ENCODE measurements around the gene ZBED2. TPM values are rescaled to one million over a fixed set of nuclear protein-coding genes. Genes with fewer than 3 reads are reported as not detected.
"Not testable (repeated sequence)": the region's sequence is repeated elsewhere in the genome, so short reads cannot be mapped to it uniquely, and the experiment has no call there.

The ZBED2 gene
- total RNA-seq: 100 to 1,000 TPM; 609 to 610 TPM

GRCh38 chr3:111595232-111595631, at the start of gene ZBED2:
ZBED2 (minus strand) TSS chr3:111595346; CDS start chr3:111594201, 1,145 bp downstream.
- Mint-ChIP-seq H3K36me3 (peaks cover 64% of the 10 kb centered on the region), H3K4me1 (ENCODE audit: low read depth) (peaks cover 53% of the 10 kb centered on the region), H3K27me3 (peaks cover 2% of the 10 kb centered on the region), H3K9me3 (no peaks in the 10 kb centered on the region), H3K27ac (peak within 1 kb of the TSS; percentile 97), H3K4me3 (peak within 1 kb of the TSS; percentile 86)
- CTCF ChIA-PET: interaction anchor here (1.0 to 3.3 kb wide), 11 partner anchors 9 to 370 kb away, joined by 3 to 80 read pairs (median 7); no protein-coding TSS in a partner anchor
- DNase-seq: peak; percentile 78
- POLR2A ChIA-PET: interaction anchor here (0.8 to 7.6 kb wide), 10 partner anchors 8 to 781 kb away, joined by 3 to 161 read pairs (median 30); partner anchors contain the start of gene CD96
- intact Hi-C loops (cut with micrococcal nuclease): loop anchor here (1.0 kb wide), 4 partner anchors 13 to 53 kb away; partner anchors contain the start of gene CD96

GRCh38 chr3:111639316-111639715, 44.2 kb upstream of the ZBED2 start:
- POLR2A ChIA-PET: interaction anchor here (1.0 kb wide), 1 partner anchor 11 kb away, joined by 3 read pairs; no protein-coding TSS in a partner anchor
- CTCF ChIA-PET: no interaction called here
- no peak for DNase-seq
- Mint-ChIP-seq H3K27me3 (no peaks in the 10 kb centered on the region), H3K27ac (no peak overlapping the region), H3K9me3 (peaks cover 22% of the 10 kb centered on the region), H3K4me1 (ENCODE audit: low read depth) (no peaks in the 10 kb centered on the region), H3K36me3 (peaks cover 55% of the 10 kb centered on the region), H3K4me3 (no peak overlapping the region)
- intact Hi-C loops (cut with micrococcal nuclease): no loop called here

GRCh38 chr3:111636366-111636885, 41.3 kb upstream of the ZBED2 start:
- Mint-ChIP-seq H3K36me3 (peaks cover 39% of the 10 kb centered on the region), H3K27me3 (no peaks in the 10 kb centered on the region), H3K4me1 (ENCODE audit: low read depth) (no peaks in the 10 kb centered on the region), H3K27ac (no peak overlapping the region), H3K9me3 (no peaks in the 10 kb centered on the region), H3K4me3 (no peak overlapping the region)
- ChIA-PET POLR2A (no interaction called here), CTCF (interaction anchor here (1.0 kb wide), 1 partner anchor 20 kb away, joined by 3 read pairs; no protein-coding TSS in a partner anchor)
- no peak for DNase-seq
- intact Hi-C loops (cut with micrococcal nuclease): no loop called here

GRCh38 chr3:111635403-111635802, 40.3 kb upstream of the ZBED2 start:
- Mint-ChIP-seq H3K27me3 (no peaks in the 10 kb centered on the region), H3K4me1 (ENCODE audit: low read depth) (no peaks in the 10 kb centered on the region), H3K27ac (no peak overlapping the region), H3K4me3 (no peak overlapping the region), H3K9me3 (no peaks in the 10 kb centered on the region), H3K36me3 (peaks cover 35% of the 10 kb centered on the region)
- DNase-seq: no peak
- ChIA-PET POLR2A (no interaction called here), CTCF (no interaction called here)
- intact Hi-C loops (cut with micrococcal nuclease): no loop called here

- Mint-ChIP-seq H3K36me3 (peaks cover 35% of the 10 kb centered on the region), H3K9me3 (peaks cover 16% of the 10 kb centered on the region)
- intact Hi-C loops (cut with micrococcal nuclease); H3K27ac Mint-ChIP-seq; CTCF ChIA-PET; H3K4me1 Mint-ChIP-seq (ENCODE audit: low read depth); DNase-seq; H3K27me3 Mint-ChIP-seq; POLR2A ChIA-PET; H3K4me3 Mint-ChIP-seq: not testable (repeated sequence)
These were observed 35.5 kb upstream of the ZBED2 start for GRCh38 chr3:111630638-111631037.

- DNase-seq; CTCF ChIA-PET; H3K4me3 Mint-ChIP-seq; POLR2A ChIA-PET; H3K27me3 Mint-ChIP-seq; H3K4me1 Mint-ChIP-seq (ENCODE audit: low read depth); H3K27ac Mint-ChIP-seq: not testable (repeated sequence)
- Mint-ChIP-seq H3K9me3 (peaks cover 16% of the 10 kb centered on the region), H3K36me3 (peaks cover 40% of the 10 kb centered on the region)
- intact Hi-C loops (cut with micrococcal nuclease): loop anchor here (2.0 kb wide), 1 partner anchor 20 kb away; no protein-coding TSS in a partner anchor
These were observed 33.9 kb upstream of the ZBED2 start for GRCh38 chr3:111629018-111629417.

- Mint-ChIP-seq H3K27me3 (no peaks in the 10 kb centered on the region), H3K9me3 (peaks cover 16% of the 10 kb centered on the region), H3K27ac (no peak overlapping the region), H3K4me1 (ENCODE audit: low read depth) (peaks cover 4% of the 10 kb centered on the region), H3K4me3 (no peak overlapping the region), H3K36me3 (peaks cover 40% of the 10 kb centered on the region)
- ChIA-PET CTCF (interaction anchor here (1.7 kb wide), 1 partner anchor 10 kb away, joined by 5 read pairs; no protein-coding TSS in a partner anchor), POLR2A (no interaction called here)
- intact Hi-C loops (cut with micrococcal nuclease): no loop called here
- DNase-seq: no peak
These were observed 31.9 kb upstream of the ZBED2 start for GRCh38 chr3:111627092-111627491.

- H3K27ac Mint-ChIP-seq: no peak overlapping the region
- peaks cover 27% of the 10 kb centered on the region for H3K4me1 Mint-ChIP-seq (ENCODE audit: low read depth)
- peaks cover 13% of the 10 kb centered on the region for H3K36me3 Mint-ChIP-seq
- intact Hi-C loops (cut with micrococcal nuclease): no loop called here
- H3K4me3 Mint-ChIP-seq: no peak overlapping the region
- peak; percentile 70 for DNase-seq
- no peaks in the 10 kb centered on the region for H3K27me3 Mint-ChIP-seq
- CTCF ChIA-PET: interaction anchor here (1.8 kb wide), 1 partner anchor 43 kb away, joined by 6 read pairs; no protein-coding TSS in a partner anchor
- no peaks in the 10 kb centered on the region for H3K9me3 Mint-ChIP-seq
- POLR2A ChIA-PET: no interaction called here
These were observed 26.4 kb upstream of the ZBED2 start for GRCh38 chr3:111621535-111621934.

- Mint-ChIP-seq H3K4me1 (ENCODE audit: low read depth) (peaks cover 44% of the 10 kb centered on the region), H3K9me3 (no peaks in the 10 kb centered on the region), H3K27me3 (no peaks in the 10 kb centered on the region), H3K36me3 (peaks cover 5% of the 10 kb centered on the region), H3K27ac (peak overlapping the region; percentile 45), H3K4me3 (no peak overlapping the region)
- intact Hi-C loops (cut with micrococcal nuclease): loop anchor here (5.0 to 10.0 kb wide), 4 partner anchors 308 to 805 kb away; partner anchors contain the start of genes ABHD10 and GCSAM
- DNase-seq: no peak
- ChIA-PET CTCF (interaction anchor here (0.7 to 5.1 kb wide), 5 partner anchors 26 to 71 kb away, joined by 3 to 80 read pairs (median 5); partner anchors contain the start of gene ZBED2), POLR2A (interaction anchor here (1.1 kb wide), 1 partner anchor 30 kb away, joined by 4 read pairs; no protein-coding TSS in a partner anchor)
These were observed 24.7 kb upstream of the ZBED2 start for GRCh38 chr3:111619833-111620232.

GRCh38 chr3:111618945-111619344, 23.8 kb upstream of the ZBED2 start:
- peaks cover 8% of the 10 kb centered on the region for H3K36me3 Mint-ChIP-seq
- no peak overlapping the region for H3K4me3 Mint-ChIP-seq
- peaks cover 53% of the 10 kb centered on the region for H3K4me1 Mint-ChIP-seq (ENCODE audit: low read depth)
- H3K27me3 Mint-ChIP-seq: no peaks in the 10 kb centered on the region
- H3K9me3 Mint-ChIP-seq: no peaks in the 10 kb centered on the region
- DNase-seq: no peak
- intact Hi-C loops (cut with micrococcal nuclease): loop anchor here (5.0 to 10.0 kb wide), 4 partner anchors 307 to 804 kb away; partner anchors contain the start of genes ABHD10 and GCSAM
- POLR2A ChIA-PET: interaction anchor here (1.1 kb wide), 1 partner anchor 30 kb away, joined by 4 read pairs; no protein-coding TSS in a partner anchor
- CTCF ChIA-PET: interaction anchor here (0.6 to 7.4 kb wide), 8 partner anchors 15 to 1656 kb away, joined by 3 to 128 read pairs (median 22); partner anchors contain the start of gene ZBED2
- peak overlapping the region; percentile 92 for H3K27ac Mint-ChIP-seq

GRCh38 chr3:111617912-111618601, 22.9 kb upstream of the ZBED2 start:
- H3K36me3 Mint-ChIP-seq: peaks cover 13% of the 10 kb centered on the region
- DNase-seq: peak; percentile 46
- POLR2A ChIA-PET: interaction anchor here (1.5 to 6.2 kb wide), 6 partner anchors 14 to 71 kb away, joined by 5 to 115 read pairs (median 22); partner anchors contain the start of gene ZBED2

More at GRCh38 chr3:111617912-111618601, 22.9 kb upstream of the ZBED2 start:
- peak overlapping the region; percentile 16 for H3K4me3 Mint-ChIP-seq
- intact Hi-C loops (cut with micrococcal nuclease): loop anchor here (2.0 to 10.0 kb wide), 5 partner anchors 306 to 803 kb away; partner anchors contain the start of genes ABHD10, GCSAM and NECTIN3
- CTCF ChIA-PET: interaction anchor here (1.0 to 7.4 kb wide), 13 partner anchors 15 to 364 kb away, joined by 3 to 128 read pairs (median 16); partner anchors contain the start of genes CD96 and ZBED2
- H3K27ac Mint-ChIP-seq: peak overlapping the region; percentile 92
- H3K4me1 Mint-ChIP-seq (ENCODE audit: low read depth): peaks cover 62% of the 10 kb centered on the region
- H3K27me3 Mint-ChIP-seq: no peaks in the 10 kb centered on the region
- H3K9me3 Mint-ChIP-seq: no peaks in the 10 kb centered on the region

All from activated CD4-positive, alpha-beta memory T cell treated with anti-CD3 and anti-CD28 coated beads for 36 hours (primary cell).